ENCODE measurements around the gene TAS2R5.

Gene TAS2R5

GRCh38 chr7:141837683-141838082 is 47.7 kb downstream of the TAS2R5 start:
- no peak overlapping the region for H3K27ac Mint-ChIP-seq
- ATAC-seq, result no peak
- H3K4me3 Mint-ChIP-seq, result no peak overlapping the region
- no peaks in the 10 kb centered on the region for H3K4me1 Mint-ChIP-seq
- DNase-seq, result no peak
- no peaks in the 10 kb centered on the region for H3K27me3 Mint-ChIP-seq
- H3K36me3 Mint-ChIP-seq (ENCODE audit: low read depth), result no peaks in the 10 kb centered on the region
- no peaks in the 10 kb centered on the region for H3K9me3 Mint-ChIP-seq

- no peak for ATAC-seq
- no peaks in the 10 kb centered on the region for H3K4me1 Mint-ChIP-seq
- H3K36me3 Mint-ChIP-seq (ENCODE audit: low read depth), result no peaks in the 10 kb centered on the region
- no peak overlapping the region for H3K4me3 Mint-ChIP-seq
- no peak overlapping the region for H3K27ac Mint-ChIP-seq
- H3K27me3 Mint-ChIP-seq, result no peaks in the 10 kb centered on the region
- DNase-seq, result no peak
- H3K9me3 Mint-ChIP-seq, result no peaks in the 10 kb centered on the region
Measured at GRCh38 chr7:141838581-141838980, 48.6 kb downstream of the TAS2R5 start.

- no peaks in the 10 kb centered on the region for H3K27me3 Mint-ChIP-seq
- H3K9me3 Mint-ChIP-seq, result no peaks in the 10 kb centered on the region
- H3K4me3 Mint-ChIP-seq, result no peak overlapping the region
- DNase-seq, result no peak
- no peaks in the 10 kb centered on the region for H3K4me1 Mint-ChIP-seq
- no peak overlapping the region for H3K27ac Mint-ChIP-seq
- no peak for ATAC-seq
- no peaks in the 10 kb centered on the region for H3K36me3 Mint-ChIP-seq (ENCODE audit: low read depth)
Measured at GRCh38 chr7:141839256-141839655, 49.2 kb downstream of the TAS2R5 start.

GRCh38 chr7:141840708-141841107 is 50.7 kb downstream of the TAS2R5 start:
- Mint-ChIP-seq H3K36me3 (ENCODE audit: low read depth) (no peaks in the 10 kb centered on the region), H3K9me3 (no peaks in the 10 kb centered on the region), H3K4me3 (no peak overlapping the region), H3K27me3 (no peaks in the 10 kb centered on the region), H3K27ac (no peak overlapping the region), H3K4me1 (no peaks in the 10 kb centered on the region)
- DNase-seq (no peak), ATAC-seq (no peak)
